SK-N-SH treated with all-trans-retinoic acid at 6 μM for 48 hours (cell line): ENCODE measurements around the gene EVX2.

ENCODE experiments used
- ARNTL ChIP-seq: fragments of 450-650 bp; formaldehyde crosslinking; IDR thresholded peaks from 2 replicates; pipeline ENCODE4 v1.5.0; 2020; ENCODE audit warnings: low read depth, mild to moderate bottlenecking, moderate library complexity, borderline replicate concordance
- BACH2 ChIP-seq: fragments of 250-450 bp; sonication (Bioruptor Pico); IDR thresholded peaks from 2 replicates; pipeline ENCODE4 v1.9.0; 2021; ENCODE audit warnings: mild to moderate bottlenecking, borderline replicate concordance
- ESRRG ChIP-seq: fragments of 250-450 bp; sonication (Bioruptor Pico); IDR thresholded peaks from 2 replicates; pipeline ENCODE4 v1.6.1; 2021; ENCODE audit warnings: mild to moderate bottlenecking
- ISL1 ChIP-seq: fragments of 250-450 bp; sonication (Bioruptor Pico); IDR thresholded peaks from 2 replicates; pipeline ENCODE4 v2.1.2; 2022; ENCODE audit warnings: mild to moderate bottlenecking, moderate library complexity
- RARB ChIP-seq: fragments of 250-450 bp; sonication (Bioruptor Pico); IDR thresholded peaks from 2 replicates; pipeline ENCODE4 v1.8.0; 2021; ENCODE audit warnings: mild to moderate bottlenecking, moderate library complexity
- TCF4 ChIP-seq: fragments of 250-450 bp; sonication (Bioruptor Pico); IDR thresholded peaks from 2 replicates; pipeline ENCODE4 v1.8.0; 2021; ENCODE audit warnings: mild to moderate bottlenecking, moderate library complexity, borderline replicate concordance
- TOX ChIP-seq: fragments of 250-450 bp; sonication (Bioruptor Pico); IDR thresholded peaks from 2 replicates; pipeline ENCODE4 v1.8.0; 2021; ENCODE audit warnings: mild to moderate bottlenecking, moderate library complexity, borderline replicate concordance
- ZC3H10 ChIP-seq: fragments of 250-450 bp; sonication (Bioruptor Pico); IDR thresholded peaks from 2 replicates; pipeline ENCODE4 v1.5.1; 2021; ENCODE audit warnings: mild to moderate bottlenecking, moderate library complexity
- ZFP30 ChIP-seq: fragments of 450-650 bp; formaldehyde crosslinking; IDR thresholded peaks from 2 replicates; pipeline ENCODE4 v1.5.0; 2022; ENCODE audit warnings: mild to moderate bottlenecking, moderate library complexity
- ZNF565 ChIP-seq: fragments of 450-650 bp; formaldehyde crosslinking; conservative IDR thresholded peaks from 2 replicates; pipeline ENCODE4 v1.5.0; 2020; ENCODE audit warnings: low read depth, mild to moderate bottlenecking, moderate library complexity
- ZNF70 ChIP-seq: fragments of 450-650 bp; formaldehyde crosslinking; IDR thresholded peaks from 2 replicates; pipeline ENCODE4 v1.5.0; 2020; ENCODE audit warnings: mild to moderate bottlenecking, moderate library complexity
- TF ChIP-seq, protein P1 (sequence below): fragments of 250-450 bp; sonication (Bioruptor Pico); IDR thresholded peaks from 2 replicates; pipeline ENCODE4 v1.5.1; 2020; ENCODE audit warnings: low read depth, mild to moderate bottlenecking, moderate library complexity
- TF ChIP-seq, protein P2 (sequence below): fragments of 250-450 bp; sonication (Bioruptor Pico); IDR thresholded peaks from 2 replicates; pipeline ENCODE4 v1.8.0; 2021; ENCODE audit warnings: low read depth, mild to moderate bottlenecking, moderate library complexity, borderline replicate concordance
- TF ChIP-seq, protein P3 (sequence below): fragments of 250-450 bp; sonication (Bioruptor Pico); IDR thresholded peaks from 2 replicates; pipeline ENCODE4 v1.5.1; 2021; ENCODE audit warnings: mild to moderate bottlenecking, moderate library complexity

DNA sequence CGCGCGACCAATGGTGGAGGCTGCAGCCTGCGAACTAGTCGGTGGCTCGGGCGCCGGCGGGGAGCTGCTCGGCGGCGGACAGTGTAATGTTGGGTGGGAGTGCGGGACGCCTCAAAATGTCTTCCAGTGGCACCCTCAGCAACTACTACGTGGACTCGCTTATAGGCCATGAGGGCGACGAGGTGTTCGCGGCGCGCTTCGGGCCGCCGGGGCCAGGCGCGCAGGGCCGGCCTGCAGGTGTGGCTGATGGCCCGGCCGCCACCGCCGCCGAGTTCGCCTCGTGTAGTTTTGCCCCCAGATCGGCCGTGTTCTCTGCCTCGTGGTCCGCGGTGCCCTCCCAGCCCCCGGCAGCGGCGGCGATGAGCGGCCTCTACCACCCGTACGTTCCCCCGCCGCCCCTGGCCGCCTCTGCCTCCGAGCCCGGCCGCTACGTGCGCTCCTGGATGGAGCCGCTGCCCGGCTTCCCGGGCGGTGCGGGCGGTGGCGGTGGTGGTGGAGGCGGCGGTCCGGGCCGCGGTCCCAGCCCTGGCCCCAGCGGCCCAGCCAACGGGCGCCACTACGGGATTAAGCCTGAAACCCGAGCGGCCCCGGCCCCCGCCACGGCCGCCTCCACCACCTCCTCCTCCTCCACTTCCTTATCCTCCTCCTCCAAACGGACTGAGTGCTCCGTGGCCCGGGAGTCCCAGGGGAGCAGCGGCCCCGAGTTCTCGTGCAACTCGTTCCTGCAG lies 39.1 kb upstream of the EVX2 start, which contains the start of gene HOXD9:
- TF ChIP-seq TOX (CRISPR knock-in tag) = no peak
- no peak for TF ChIP-seq RARB (CRISPR knock-in tag)
- TF ChIP-seq, protein P1, sequence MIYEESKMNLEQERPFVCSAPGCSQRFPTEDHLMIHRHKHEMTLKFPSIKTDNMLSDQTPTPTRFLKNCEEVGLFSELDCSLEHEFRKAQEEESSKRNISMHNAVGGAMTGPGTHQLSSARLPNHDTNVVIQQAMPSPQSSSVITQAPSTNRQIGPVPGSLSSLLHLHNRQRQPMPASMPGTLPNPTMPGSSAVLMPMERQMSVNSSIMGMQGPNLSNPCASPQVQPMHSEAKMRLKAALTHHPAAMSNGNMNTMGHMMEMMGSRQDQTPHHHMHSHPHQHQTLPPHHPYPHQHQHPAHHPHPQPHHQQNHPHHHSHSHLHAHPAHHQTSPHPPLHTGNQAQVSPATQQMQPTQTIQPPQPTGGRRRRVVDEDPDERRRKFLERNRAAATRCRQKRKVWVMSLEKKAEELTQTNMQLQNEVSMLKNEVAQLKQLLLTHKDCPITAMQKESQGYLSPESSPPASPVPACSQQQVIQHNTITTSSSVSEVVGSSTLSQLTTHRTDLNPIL (CRISPR knock-in tag) = no peak
- TF ChIP-seq ISL1 = no peak
- TF ChIP-seq BACH2 (CRISPR knock-in tag) = no peak
- no peak for TF ChIP-seq ARNTL
- TF ChIP-seq, protein P2, sequence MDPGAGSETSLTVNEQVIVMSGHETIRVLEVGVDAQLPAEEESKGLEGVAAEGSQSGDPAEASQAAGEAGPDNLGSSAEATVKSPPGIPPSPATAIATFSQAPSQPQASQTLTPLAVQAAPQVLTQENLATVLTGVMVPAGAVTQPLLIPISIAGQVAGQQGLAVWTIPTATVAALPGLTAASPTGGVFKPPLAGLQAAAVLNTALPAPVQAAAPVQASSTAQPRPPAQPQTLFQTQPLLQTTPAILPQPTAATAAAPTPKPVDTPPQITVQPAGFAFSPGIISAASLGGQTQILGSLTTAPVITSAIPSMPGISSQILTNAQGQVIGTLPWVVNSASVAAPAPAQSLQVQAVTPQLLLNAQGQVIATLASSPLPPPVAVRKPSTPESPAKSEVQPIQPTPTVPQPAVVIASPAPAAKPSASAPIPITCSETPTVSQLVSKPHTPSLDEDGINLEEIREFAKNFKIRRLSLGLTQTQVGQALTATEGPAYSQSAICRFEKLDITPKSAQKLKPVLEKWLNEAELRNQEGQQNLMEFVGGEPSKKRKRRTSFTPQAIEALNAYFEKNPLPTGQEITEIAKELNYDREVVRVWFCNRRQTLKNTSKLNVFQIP (CRISPR knock-in tag) = no peak
- TF ChIP-seq ZC3H10 (CRISPR knock-in tag) = no peak
- no peak for TF ChIP-seq ZNF565
- TF ChIP-seq, protein P3, sequence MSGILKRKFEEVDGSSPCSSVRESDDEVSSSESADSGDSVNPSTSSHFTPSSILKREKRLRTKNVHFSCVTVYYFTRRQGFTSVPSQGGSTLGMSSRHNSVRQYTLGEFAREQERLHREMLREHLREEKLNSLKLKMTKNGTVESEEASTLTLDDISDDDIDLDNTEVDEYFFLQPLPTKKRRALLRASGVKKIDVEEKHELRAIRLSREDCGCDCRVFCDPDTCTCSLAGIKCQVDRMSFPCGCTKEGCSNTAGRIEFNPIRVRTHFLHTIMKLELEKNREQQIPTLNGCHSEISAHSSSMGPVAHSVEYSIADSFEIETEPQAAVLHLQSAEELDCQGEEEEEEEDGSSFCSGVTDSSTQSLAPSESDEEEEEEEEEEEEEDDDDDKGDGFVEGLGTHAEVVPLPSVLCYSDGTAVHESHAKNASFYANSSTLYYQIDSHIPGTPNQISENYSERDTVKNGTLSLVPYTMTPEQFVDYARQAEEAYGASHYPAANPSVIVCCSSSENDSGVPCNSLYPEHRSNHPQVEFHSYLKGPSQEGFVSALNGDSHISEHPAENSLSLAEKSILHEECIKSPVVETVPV (CRISPR knock-in tag) = no peak
- TF ChIP-seq ZFP30 (CRISPR knock-in tag) = no peak
- no peak for TF ChIP-seq TCF4 (CRISPR knock-in tag)
- TF ChIP-seq ZNF70 (CRISPR knock-in tag) = no peak
- TF ChIP-seq ESRRG (CRISPR knock-in tag) = no peak
